Left forelimb (tissue), 1 donor: ENCODE data around the gene IGFL3.
"Not testable (repeated sequence)": the region's sequence is repeated elsewhere in the genome, so short reads cannot be mapped to it uniquely, and the experiment has no call there.

Source experiments
- DNase-seq: peaks from one replicate; pipeline ENCODE4 v3.0.0-alpha.2; 2018; ENCODE audit warnings: low spot score

Gene IGFL3

DNA sequence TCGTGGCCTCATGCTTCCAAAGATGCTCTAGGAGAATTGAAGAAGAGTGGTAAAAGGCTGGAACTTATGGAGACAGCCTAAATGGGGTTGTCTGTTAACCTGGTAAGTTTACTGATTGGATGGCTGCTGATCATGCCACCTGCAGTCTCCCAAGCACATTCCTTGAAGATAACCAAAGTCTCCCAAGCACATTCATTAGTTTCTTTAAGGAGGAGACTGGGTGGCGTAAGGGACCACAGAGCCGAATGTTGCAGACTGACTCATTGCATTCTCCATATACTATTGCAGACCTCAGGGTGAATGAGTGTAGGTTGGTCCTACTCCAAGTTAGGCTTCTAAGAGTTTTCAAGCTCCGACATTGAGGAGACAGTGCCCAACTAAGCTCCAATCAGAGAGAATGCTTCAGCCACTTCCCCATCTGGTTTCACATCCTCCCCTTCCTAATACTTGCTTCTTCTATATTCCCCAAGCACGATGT lies at the start of gene IGFL3:
Gene IGFL3, minus strand, starts transcription at position 51 of the 478 bp plus-strand sequence. Its CDS starts 39 bp downstream, at position 12.
- DNase-seq: no peak

DNA sequence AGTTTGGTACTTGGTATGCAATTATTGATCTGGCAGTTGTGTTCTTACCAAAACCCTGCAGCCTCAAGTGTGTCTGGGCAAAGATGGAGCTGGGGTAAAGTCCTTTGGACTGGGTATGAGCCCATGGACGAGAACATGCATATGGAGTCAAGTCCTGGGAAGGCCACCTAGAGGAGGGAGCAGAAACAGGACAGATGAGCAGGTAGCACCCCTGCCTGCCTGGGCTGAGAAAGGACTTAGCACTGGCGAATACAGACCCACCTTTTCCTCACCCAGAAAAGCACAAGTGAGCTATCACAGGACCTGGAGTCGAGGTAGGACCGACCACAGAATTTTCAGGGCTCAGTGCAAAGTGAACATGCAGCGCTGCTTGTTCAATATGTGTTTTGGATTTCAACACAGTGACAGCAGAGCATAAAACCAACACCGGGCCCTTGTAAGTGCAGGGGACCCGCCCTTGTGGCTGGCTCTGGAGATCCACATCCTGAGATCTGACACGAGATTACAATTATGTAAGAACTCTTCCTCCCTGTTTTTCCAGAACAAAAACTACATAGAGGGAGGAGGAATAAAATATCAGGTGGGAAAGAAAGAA lies 49.5 kb upstream of the IGFL3 start:
- DNase-seq: no peak

DNA sequence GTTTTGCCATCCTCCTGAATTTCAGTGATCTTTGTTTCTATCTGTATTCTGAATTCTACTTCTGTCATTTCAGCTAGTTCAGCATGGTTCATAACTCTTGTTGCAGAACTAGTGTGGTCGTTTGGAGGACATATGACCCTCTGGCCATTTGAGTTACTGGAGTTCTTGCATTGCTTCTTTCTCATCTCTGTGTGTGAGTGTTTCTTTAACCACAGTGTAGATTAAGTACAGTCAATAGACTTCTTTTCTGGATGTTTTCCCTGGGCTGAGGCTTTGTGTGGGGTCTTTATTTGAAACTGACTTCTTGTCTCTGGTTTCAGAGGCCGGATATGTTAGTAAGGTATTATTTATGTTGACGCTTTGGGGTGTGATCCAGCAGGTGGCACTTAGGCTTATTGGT lies 38.2 kb upstream of the IGFL3 start:
- DNase-seq: no peak

DNA sequence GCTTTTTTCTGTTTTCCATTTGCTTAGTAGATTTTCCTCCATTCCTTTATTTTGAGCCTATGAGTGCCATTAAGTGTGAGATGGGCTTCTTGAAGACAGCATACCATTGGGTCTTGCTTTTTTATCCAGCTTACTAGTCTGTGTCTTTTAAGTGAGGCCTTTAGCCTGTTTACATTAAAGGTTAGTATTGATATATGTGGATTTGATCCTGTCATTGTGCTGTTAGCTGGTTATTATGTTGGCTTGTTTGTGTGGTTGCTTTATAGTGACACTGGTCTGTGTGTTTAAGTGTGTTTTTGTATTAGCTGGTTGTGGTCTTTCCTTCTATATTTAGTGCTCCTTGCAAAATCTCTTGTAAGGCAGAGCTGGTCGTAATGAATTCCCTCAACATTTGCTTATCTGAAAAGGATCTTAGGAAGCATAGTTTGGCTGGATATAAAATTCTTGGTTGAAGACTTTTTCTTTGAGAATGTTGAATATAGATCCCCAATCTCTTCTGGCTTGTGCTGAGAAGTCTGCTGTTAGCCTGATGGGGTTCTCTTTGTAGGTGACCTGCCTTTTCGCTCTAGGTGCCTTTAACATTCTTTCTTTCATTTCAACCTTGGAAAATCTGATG lies 37.3 kb upstream of the IGFL3 start:
- not testable (repeated sequence) for DNase-seq

DNA sequence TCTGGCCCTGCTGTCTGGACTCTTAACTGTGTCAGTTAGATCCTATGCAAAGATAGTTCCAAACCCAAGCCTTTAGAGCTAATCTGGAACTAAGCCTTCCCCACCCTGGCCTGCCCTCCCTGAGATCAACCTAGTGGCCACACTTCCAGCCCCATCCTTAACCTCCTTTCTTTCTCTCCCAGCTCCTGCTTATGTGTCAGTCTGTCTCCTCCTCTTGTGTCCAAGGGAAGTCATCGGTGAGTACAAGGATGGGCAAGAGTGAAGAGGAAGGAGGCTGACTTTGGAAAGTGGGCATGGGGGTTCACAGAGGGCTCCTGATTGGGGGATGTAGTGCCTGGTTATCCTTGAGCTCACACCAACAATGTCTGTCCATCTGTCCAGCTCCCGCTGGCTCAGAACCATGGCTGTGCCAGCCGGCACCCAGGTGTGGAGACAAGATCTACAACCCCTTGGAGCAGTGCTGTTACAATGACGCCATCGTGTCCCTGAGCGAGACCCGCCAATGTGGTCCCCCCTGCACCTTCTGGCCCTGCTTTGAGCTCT lies 35.8 kb upstream of the IGFL3 start:
- no peak for DNase-seq

DNA sequence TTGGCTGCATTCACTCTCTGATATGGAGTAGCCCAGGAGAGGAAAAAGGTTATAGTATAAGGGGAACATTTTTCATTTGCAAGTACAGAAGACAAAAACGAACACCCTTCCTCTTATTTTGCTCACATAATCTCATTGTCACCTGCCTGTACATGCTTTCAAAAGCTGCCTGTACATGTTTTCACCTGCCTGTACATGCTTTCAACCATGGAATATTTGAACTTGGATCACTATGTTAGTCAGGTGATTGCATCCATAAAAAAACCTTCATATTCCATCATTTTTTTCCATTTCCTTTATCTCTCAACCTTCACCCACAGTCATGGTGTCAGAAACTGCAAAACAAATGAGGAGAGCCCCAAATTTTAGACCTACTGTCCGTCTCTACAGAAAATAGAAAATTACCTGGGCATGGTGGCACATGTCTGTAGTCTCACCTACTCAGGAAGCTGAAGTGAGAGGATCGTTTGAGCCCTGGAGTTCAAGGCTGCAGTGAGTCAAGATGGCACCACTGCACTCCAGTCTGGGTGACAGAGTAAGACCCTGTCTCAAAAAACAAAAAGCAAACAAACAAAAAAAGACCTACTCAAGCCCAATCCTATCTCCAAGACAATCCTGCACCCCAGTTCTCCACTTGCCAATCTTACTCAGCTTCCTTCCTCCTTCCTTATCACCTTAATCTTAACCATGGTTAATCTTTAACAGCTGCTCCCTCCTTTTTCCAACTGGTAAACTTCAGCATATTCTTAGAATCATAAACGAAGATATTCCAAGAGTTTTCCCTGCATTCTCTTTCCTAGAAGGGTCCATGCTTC lies 35.1 kb upstream of the IGFL3 start:
- no peak for DNase-seq

DNA sequence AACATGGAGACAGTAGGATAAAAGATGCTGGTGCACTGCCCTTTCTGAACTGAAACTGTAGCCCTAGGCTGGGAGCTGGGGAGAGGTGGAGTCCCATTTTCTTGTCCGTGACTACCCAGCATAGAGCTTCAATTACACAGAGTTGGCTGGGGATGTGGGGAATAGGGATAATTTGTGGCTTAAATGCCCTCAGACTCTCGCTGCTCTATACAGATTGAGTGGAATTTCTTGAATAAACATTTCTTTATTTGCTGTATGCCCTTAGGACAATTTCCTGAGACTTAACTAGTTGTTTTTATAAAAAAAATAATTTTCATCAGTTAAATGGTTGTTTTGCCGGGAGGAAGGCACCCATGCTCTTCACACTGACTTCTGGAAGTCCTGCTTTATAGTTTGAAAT lies 30.7 kb upstream of the IGFL3 start:
- DNase-seq: no peak

DNA sequence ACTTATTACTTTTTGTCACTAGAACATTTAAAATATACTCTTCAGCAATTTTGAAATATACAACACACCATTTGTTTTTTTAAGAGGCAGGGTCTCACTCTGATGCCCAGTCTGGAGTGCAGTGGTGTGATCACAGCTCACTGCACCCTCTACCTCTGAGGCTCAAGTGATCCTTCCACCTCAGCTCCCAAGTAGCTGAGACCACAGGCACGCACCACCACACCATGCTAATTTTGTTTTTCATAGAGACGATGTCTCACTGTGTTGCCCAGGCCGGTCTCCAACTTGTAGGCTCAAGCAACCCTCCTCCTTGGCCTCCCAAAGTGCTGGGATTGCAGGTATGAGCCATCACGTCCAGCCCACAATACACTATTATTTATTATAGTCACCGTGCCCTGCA lies 26.1 kb upstream of the IGFL3 start:
- DNase-seq: no peak

- no peak for DNase-seq
Measured at GRCh38 chr19:46147791-46148288, 23.4 kb upstream of the IGFL3 start, which contains the start of gene IGFL2. IGFL2 (plus strand) TSS chr19:46148238; CDS start chr19:46148279, 41 bp downstream.

GRCh38 chr19:46147166-46147740 lies 22.8 kb upstream of the IGFL3 start:
- no peak for DNase-seq

DNA sequence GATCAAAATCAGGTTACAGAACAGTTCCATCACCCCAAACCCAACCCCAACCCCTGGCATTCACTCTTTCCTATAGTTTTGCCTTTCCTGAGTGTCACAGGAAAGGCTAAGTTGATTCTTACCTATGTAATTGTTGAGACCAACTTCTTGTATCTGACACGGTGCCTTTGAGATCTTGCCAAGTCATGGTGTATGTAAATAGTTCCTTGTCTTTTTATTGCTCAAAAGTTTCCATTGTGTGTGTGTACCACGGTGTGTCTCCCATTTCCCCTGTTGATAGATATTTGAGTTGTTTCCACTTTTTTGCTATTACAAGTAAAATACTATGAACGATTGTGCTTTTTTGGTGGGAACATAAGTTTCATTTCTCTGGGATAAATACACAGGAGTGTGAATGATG lies 20.3 kb upstream of the IGFL3 start:
- DNase-seq: no peak

GRCh38 chr19:46142294-46142693 lies 17.8 kb upstream of the IGFL3 start:
- no peak for DNase-seq

DNA sequence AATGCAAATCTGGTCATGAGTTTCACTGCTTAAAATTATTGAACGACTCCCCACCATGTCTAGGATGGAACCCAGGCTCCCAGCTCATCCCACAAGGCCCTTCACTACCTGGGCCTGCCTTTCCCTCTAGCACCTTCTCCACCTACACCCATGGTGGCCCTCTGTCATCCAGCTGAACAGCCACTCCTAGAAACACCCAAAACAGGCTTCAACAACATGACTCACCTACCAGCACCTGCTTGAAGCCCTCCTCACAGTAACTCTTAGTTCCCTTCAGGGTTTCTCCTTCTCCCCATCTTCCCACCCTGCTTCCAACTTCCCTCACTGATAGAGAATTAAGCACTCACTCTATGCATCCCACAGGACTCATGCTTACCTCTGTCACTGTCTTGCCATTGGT lies 16.9 kb upstream of the IGFL3 start:
- no peak for DNase-seq

- no peak for DNase-seq
Measured at GRCh38 chr19:46137915-46138473, 13.5 kb upstream of the IGFL3 start.

DNA sequence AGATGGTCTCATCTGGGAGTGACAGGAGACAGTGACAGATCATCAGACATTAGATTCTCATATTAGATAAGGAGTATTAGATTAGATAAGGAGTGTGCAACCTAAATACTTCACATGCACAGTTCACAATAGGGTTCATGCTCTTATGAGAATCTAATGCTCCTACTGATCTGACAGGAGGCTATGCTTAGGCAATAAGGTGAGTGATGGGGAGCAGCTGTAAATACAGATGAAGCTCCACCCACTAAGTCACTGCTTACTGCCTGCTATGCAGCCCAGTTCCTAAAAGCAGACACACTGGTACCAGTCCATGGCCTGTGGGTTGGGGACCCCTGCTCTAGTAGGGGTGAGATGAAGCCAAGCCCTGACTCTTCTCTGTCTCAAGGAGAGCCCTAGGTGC lies 10.0 kb upstream of the IGFL3 start:
- DNase-seq: no peak

- no peak for DNase-seq
Measured at GRCh38 chr19:46133777-46134241, 9.3 kb upstream of the IGFL3 start.

DNA sequence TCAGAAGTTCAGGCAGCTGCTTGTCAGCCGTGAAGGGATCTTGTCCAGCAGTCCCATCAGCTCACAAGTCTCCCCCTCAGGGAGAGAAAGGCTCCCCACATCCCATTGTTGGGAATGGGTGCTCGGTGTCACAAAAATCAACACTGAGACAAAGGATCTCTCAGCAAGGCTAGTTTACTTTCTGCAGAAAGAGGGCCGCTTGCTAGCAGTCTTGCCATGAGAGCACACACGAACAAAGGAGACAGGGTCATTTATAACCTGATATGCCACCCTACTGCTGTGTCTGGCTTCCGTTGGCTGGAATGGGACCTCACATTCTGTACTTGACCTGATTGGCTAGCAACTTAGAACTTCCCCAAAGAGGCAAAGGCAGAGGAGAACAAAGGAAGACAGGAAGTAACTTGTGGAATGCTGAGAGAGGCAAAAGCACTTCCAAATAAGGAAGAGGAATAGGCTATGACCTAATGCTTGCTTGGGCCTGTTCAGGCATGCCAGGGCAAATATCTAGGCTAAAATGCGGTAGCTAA lies 8.7 kb upstream of the IGFL3 start:
- DNase-seq: no peak

- no peak for DNase-seq
Measured at GRCh38 chr19:46132508-46133100, 8.1 kb upstream of the IGFL3 start.

- DNase-seq: no peak
Measured at GRCh38 chr19:46131485-46132143, 7.1 kb upstream of the IGFL3 start.

GRCh38 chr19:46126086-46126580 lies 1.6 kb upstream of the IGFL3 start:
- DNase-seq: no peak
